Endothelial cell of umbilical vein (primary cell): ENCODE measurements around the gene CFAP107. TPM values are rescaled to one million over a fixed set of nuclear protein-coding genes. Genes with fewer than 3 reads are reported as not detected.

ENCODE experiments used
- BruUV-seq: library from RNA; stranded (reverse); fragments of 400-500 nt; replicated peaks from 2 replicates; lab custom pipeline; 2021; lab: Mats Ljungman, UMichigan
- CTCF ChIA-PET: fragments of 300-600, 350-600 bp; sonication (Branson Sonifier 250); formaldehyde crosslinking; loops from one replicate; lab custom pipeline; 2021; ENCODE audit warnings: antibody characterized with exemption, inconsistent platforms; lab: Charles Lee
- POLR2A ChIA-PET: fragments of 300-600, 350-600 bp; sonication (Branson Sonifier 250); formaldehyde crosslinking; loops from one replicate; lab custom pipeline; 2021; ENCODE audit warnings: antibody characterized with exemption, inconsistent platforms; lab: Charles Lee
- DNase-seq: peaks from one replicate; pipeline ENCODE4 v3.0.0-alpha.2; 2011; ENCODE audit warnings: low read depth, low spot score
- FAIRE-seq: peaks from 2 replicates; lab custom pipeline; 2011; peaks lifted over from hg19 to GRCh38; lab: Jason Lieb, UNC
- H2AFZ ChIP-seq: 2 replicates; pipeline ENCODE4 v1.6.0; 2012; ENCODE audit warnings: low read depth, low read length, control low read depth, inconsistent platforms
- H3K27ac ChIP-seq: 2 replicates; pipeline ENCODE4 v1.5.1; 2011; ENCODE audit warnings: low read depth, mild to moderate bottlenecking, control low read depth, low read length, moderate library complexity; ENCODE audit not compliant: insufficient read depth
- H3K27me3 ChIP-seq, 2 experiments: 2 replicates each; pipeline versions ENCODE4 v1.6.0 to v1.6.1; 2011; ENCODE audit warnings: low read length in 2 of 2, mixed read lengths in 1 of 2; ENCODE audit not compliant: control insufficient read depth in 2 of 2, insufficient read depth in 2 of 2
- H3K36me3 ChIP-seq, 2 experiments: 2 replicates in 1 of 2; 3 replicates in 1 of 2; pipeline ENCODE4 v1.5.1; 2011; ENCODE audit warnings: low read length in 2 of 2, mild to moderate bottlenecking in 1 of 2, moderate library complexity in 1 of 2; ENCODE audit not compliant: control insufficient read depth in 2 of 2, insufficient read depth in 2 of 2; ENCODE audit errors: extremely low read depth in 1 of 2
- H3K4me1 ChIP-seq: 3 replicates; pipeline ENCODE4 v1.5.1; 2011; ENCODE audit warnings: mild to moderate bottlenecking, low read length; ENCODE audit not compliant: control insufficient read depth, insufficient read depth; ENCODE audit errors: extremely low read depth
- H3K4me2 ChIP-seq: 2 replicates; pipeline ENCODE4 v1.6.1; 2011; ENCODE audit warnings: low read length, control low read depth, mixed read lengths; ENCODE audit not compliant: insufficient read depth
- H3K4me3 ChIP-seq, 3 experiments: fragments of 200-600 bp in 1 of 3; sonication (generic), shearing (Covaris generic) in 1 of 3; replicated peaks in 1 of 3; 2 replicates each; pipeline ENCODE4 v1.5.1; 2011 to 2016; ENCODE audit warnings: control low read depth in 3 of 3, low read length in 3 of 3, mild to moderate bottlenecking in 2 of 3, inconsistent platforms in 1 of 3, low read depth in 1 of 3, moderate library complexity in 1 of 3; ENCODE audit not compliant: insufficient read depth in 1 of 3
- H3K79me2 ChIP-seq: 2 replicates; pipeline ENCODE4 v1.6.0; 2012; ENCODE audit warnings: low read length, inconsistent platforms; ENCODE audit not compliant: control insufficient read depth, insufficient read depth
- H3K9ac ChIP-seq: replicated peaks from 2 replicates; pipeline ENCODE3; 2011; ENCODE audit warnings: low read length, control low read depth; ENCODE audit not compliant: insufficient read depth; ENCODE audit errors: extremely low read depth
- H3K9me1 ChIP-seq: replicated peaks from 3 replicates; pipeline ENCODE4 v1.6.0; 2011; ENCODE audit warnings: mild to moderate bottlenecking, low read length; ENCODE audit not compliant: control insufficient read depth, insufficient read depth; ENCODE audit errors: extremely low read depth
- H3K9me3 ChIP-seq: replicated peaks from 2 replicates; pipeline ENCODE4 v1.5.1; 2012; ENCODE audit warnings: low read length, inconsistent platforms; ENCODE audit not compliant: control insufficient read depth, insufficient read depth
- H4K20me1 ChIP-seq: replicated peaks from 2 replicates; pipeline ENCODE3; 2011; ENCODE audit warnings: mild to moderate bottlenecking, low read length; ENCODE audit not compliant: control insufficient read depth, insufficient read depth; ENCODE audit errors: extremely low read depth
- EZH2 ChIP-seq: IDR thresholded peaks from 2 replicates; pipeline ENCODE4 v1.6.1; 2012; ENCODE audit warnings: borderline replicate concordance, low read depth, mild to moderate bottlenecking, moderate library complexity, low read length, inconsistent platforms; ENCODE audit not compliant: severe bottlenecking
- FOS ChIP-seq: IDR thresholded peaks from 2 replicates; pipeline ENCODE4 v1.6.1; 2011; ENCODE audit warnings: mild to moderate bottlenecking, low read length, moderate library complexity, borderline replicate concordance; ENCODE audit not compliant: insufficient read depth
- GATA2 ChIP-seq: IDR thresholded peaks from 2 replicates; pipeline ENCODE4 v1.7.0; 2011; ENCODE audit warnings: low read depth, mild to moderate bottlenecking, moderate library complexity, mixed read lengths, low read length; ENCODE audit not compliant: insufficient read length, insufficient read depth
- JUN ChIP-seq: IDR thresholded peaks from 2 replicates; pipeline ENCODE4 v1.6.1; 2011; ENCODE audit warnings: borderline replicate concordance, low read depth; ENCODE audit not compliant: insufficient read length, insufficient read depth
- MYC ChIP-seq: IDR thresholded peaks from one replicate; pipeline ENCODE4 v1.6.1; 2011; ENCODE audit warnings: mild to moderate bottlenecking, low read depth, low read length
- POLR2A ChIP-seq: IDR thresholded peaks from 2 replicates; pipeline ENCODE4 v1.6.1; 2012; ENCODE audit warnings: low read depth, mild to moderate bottlenecking, control low read depth, low read length
- POLR2AphosphoS5 ChIP-seq: IDR thresholded peaks from 2 replicates; pipeline ENCODE4 v1.6.1; 2012; ENCODE audit warnings: low read depth, mild to moderate bottlenecking, control low read depth, low read length, moderate library complexity; ENCODE audit not compliant: insufficient read depth
- dilution Hi-C: fragments of 300-500 bp; cut with MboI; formaldehyde crosslinking; loops from one replicate; pipeline ENCODE4 v1.15.0; 2019; ENCODE audit warnings: low sequenced_read_pairs; ENCODE audit not compliant: extremely low pct_ligation_motif_present
- intact Hi-C: fragments of 100-400 bp; cut with micrococcal nuclease; formaldehyde crosslinking; loops from one replicate; pipeline ENCODE4 v1.10.0; 2022
- polyA plus RNA-seq, 4 experiments: library from polyadenylated mRNA; depleted of rRNA in 3 of 4; stranded (reverse) in 3 of 4; unstranded in 1 of 4; fragments of >200 nt; gene quantifications; 2 replicates each; pipeline versions ENCODE4 v1.2.1 to v1.2.3, GENCODE V29; 2011 to 2012; ENCODE audit warnings: missing spikeins in 1 of 4
- total RNA-seq: library from RNA; stranded (reverse); gene quantifications from 2 replicates; pipeline ENCODE4 v1.2.3, GENCODE V29; 2021
- TF ChIP-seq, protein P1 (sequence below), 2 donors: IDR thresholded peaks; 1 replicate in 1 of 2; 2 replicates in 1 of 2; pipeline ENCODE4 v1.5.1; 2011; ENCODE audit warnings: low read length in 2 of 2, mild to moderate bottlenecking in 2 of 2, moderate library complexity in 2 of 2, control low read depth in 1 of 2, inconsistent platforms in 1 of 2, low read depth in 1 of 2; ENCODE audit not compliant: insufficient read depth in 1 of 2; ENCODE audit errors: extremely low read depth in 1 of 2
- TF ChIP-seq, protein P2 (sequence below): IDR thresholded peaks from 2 replicates; pipeline ENCODE4 v1.6.1; 2011; ENCODE audit not compliant: insufficient read depth, insufficient read length

The CFAP107 gene
- total and polyA plus RNA-seq, 2 donors (not counting 3 experiments of a cell fraction or from before 2014, with no cell fraction given): not detected

DNA sequence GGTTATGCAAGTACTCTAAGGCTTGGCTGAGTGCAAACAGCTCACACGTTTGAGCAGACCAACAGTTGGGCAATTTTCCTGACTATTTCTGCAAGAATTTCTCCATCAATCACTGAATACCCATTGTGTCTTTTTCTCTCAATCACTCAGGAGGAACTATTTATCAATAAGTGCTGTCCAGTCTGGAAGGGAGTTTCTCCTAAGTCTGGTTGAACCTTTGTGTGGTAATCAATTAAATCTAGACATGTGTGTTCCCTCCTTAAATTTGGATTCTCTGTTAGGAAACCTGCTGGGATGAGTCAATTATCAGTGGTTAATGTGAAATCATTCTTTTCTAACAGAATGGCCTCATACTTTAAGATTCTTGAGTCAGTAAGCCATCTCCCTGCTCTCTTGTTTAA, 36.9 kb upstream of the CFAP107 start:
- DNase-seq (no peak), FAIRE-seq (no peak)
- no peak overlapping the region for H3K9ac ChIP-seq
- no peaks in the 10 kb centered on the region for H3K4me1 ChIP-seq
- H3K79me2 ChIP-seq: no peaks in the 10 kb centered on the region
- no peaks in the 10 kb centered on the region for H3K27me3 ChIP-seq
- no peak overlapping the region for H3K27ac ChIP-seq
- dilution Hi-C loops (no loop called here), intact Hi-C loops (no loop called here)
- no peak for TF ChIP-seq POLR2A
- TF ChIP-seq, protein P1, sequence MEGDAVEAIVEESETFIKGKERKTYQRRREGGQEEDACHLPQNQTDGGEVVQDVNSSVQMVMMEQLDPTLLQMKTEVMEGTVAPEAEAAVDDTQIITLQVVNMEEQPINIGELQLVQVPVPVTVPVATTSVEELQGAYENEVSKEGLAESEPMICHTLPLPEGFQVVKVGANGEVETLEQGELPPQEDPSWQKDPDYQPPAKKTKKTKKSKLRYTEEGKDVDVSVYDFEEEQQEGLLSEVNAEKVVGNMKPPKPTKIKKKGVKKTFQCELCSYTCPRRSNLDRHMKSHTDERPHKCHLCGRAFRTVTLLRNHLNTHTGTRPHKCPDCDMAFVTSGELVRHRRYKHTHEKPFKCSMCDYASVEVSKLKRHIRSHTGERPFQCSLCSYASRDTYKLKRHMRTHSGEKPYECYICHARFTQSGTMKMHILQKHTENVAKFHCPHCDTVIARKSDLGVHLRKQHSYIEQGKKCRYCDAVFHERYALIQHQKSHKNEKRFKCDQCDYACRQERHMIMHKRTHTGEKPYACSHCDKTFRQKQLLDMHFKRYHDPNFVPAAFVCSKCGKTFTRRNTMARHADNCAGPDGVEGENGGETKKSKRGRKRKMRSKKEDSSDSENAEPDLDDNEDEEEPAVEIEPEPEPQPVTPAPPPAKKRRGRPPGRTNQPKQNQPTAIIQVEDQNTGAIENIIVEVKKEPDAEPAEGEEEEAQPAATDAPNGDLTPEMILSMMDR (IDR thresholded peaks at IDR 0.05; ENCODE audit: extremely low read depth in 1 of 2, insufficient read depth in 1 of 2, low read depth in 1 of 2, low read length in 2 of 2): no peak
- TF ChIP-seq GATA2: no peak
- TF ChIP-seq JUN: no peak
- TF ChIP-seq FOS: no peak
- TF ChIP-seq, protein P2, sequence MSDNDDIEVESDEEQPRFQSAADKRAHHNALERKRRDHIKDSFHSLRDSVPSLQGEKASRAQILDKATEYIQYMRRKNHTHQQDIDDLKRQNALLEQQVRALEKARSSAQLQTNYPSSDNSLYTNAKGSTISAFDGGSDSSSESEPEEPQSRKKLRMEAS: no peak
- no peak for TF ChIP-seq EZH2
- TF ChIP-seq MYC: no peak
- TF ChIP-seq POLR2AphosphoS5: no peak
- POLR2A ChIA-PET: no interaction called here
- no peak overlapping the region for H3K4me2 ChIP-seq
- CTCF ChIA-PET: no interaction called here
- no peaks in the 10 kb centered on the region for H4K20me1 ChIP-seq
- H3K9me3 ChIP-seq: no peaks in the 10 kb centered on the region
- no peaks in the 10 kb centered on the region for H3K36me3 ChIP-seq
- H3K9me1 ChIP-seq: no peaks in the 10 kb centered on the region
- no peak overlapping the region for H2AFZ ChIP-seq
- BruUV-seq: no TSS peak
- H3K4me3 ChIP-seq: no peak overlapping the region
